Measurements from ENCODE around the gene SMARCC2.

SMARCC2 gene

GRCh38 chr12:56189099-56189917 lies at the start of gene SMARCC2:
TSS of gene SMARCC2 (minus strand) at chr12:56189483. CDS start at chr12:56189461, 22 bp downstream.
- H3K4me3 ChIP-seq (ENCODE audit: low read depth, low read length), result peak within 1 kb of the TSS; percentile 81
- peak; percentile 44 for TF ChIP-seq CTCF (IDR thresholded peaks at IDR 0.05; ENCODE audit: low read depth, low read length, missing control alignments)
- peak; percentile 48 for DNase-seq (ENCODE audit: low read depth)
- in situ Hi-C loops (cut with HindIII; ENCODE audit: low sequenced_read_pairs), result no loop called here

GRCh38 chr12:56237552-56237951 lies 48.3 kb upstream of the SMARCC2 start:
- in situ Hi-C loops (cut with HindIII; ENCODE audit: low sequenced_read_pairs), result no loop called here
- no peak for TF ChIP-seq CTCF (IDR thresholded peaks at IDR 0.05; ENCODE audit: low read depth, low read length, missing control alignments)
- no peak overlapping the region for H3K4me3 ChIP-seq (ENCODE audit: low read depth, low read length)
- DNase-seq (ENCODE audit: low read depth), result no peak

GRCh38 chr12:56236985-56237384 lies 47.7 kb upstream of the SMARCC2 start:
- no peak overlapping the region for H3K4me3 ChIP-seq (ENCODE audit: low read depth, low read length)
- in situ Hi-C loops (cut with HindIII; ENCODE audit: low sequenced_read_pairs), result no loop called here
- no peak for TF ChIP-seq CTCF (IDR thresholded peaks at IDR 0.05; ENCODE audit: low read depth, low read length, missing control alignments)
- no peak for DNase-seq (ENCODE audit: low read depth)

- in situ Hi-C loops (cut with HindIII; ENCODE audit: low sequenced_read_pairs), result no loop called here
- DNase-seq (ENCODE audit: low read depth), result no peak
- no peak for TF ChIP-seq CTCF (IDR thresholded peaks at IDR 0.05; ENCODE audit: low read depth, low read length, missing control alignments)
- H3K4me3 ChIP-seq (ENCODE audit: low read depth, low read length), result no peak overlapping the region
These were observed 46.8 kb upstream of the SMARCC2 start for GRCh38 chr12:56236091-56236490.

DNA sequence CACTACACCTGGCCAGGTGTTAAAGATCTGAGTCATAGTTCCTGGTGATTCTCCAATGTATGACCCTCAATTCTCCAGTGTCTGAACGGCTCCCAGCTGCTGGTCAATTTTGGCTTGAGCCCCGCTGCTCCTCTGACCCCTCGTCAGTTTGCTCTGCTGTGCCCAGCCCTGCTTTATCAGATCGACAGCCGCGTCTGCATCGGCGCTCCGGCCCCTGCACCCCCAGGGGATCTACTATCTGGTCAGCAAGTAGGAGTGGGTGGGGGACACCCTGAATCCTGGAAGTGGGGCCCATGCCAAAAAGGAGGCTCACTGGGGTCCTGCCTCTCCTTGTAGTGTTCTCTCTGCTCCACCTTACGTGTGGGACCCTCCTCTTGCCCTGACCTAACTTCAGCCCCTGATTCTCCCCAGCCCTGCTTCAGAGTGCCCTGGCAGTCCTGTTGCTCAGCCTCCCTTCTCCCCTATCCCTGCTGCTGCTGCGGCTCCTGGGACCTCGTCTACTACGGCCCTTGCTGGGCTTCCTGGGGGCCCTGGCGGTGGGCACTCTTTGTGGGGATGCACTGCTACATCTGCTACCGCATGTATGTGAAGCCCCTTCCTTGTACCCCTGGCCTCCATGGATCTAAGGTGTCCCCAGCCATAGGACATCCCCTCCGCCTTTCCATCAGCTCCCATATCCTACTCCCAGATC lies 45.6 kb upstream of the SMARCC2 start:
- in situ Hi-C loops (cut with HindIII; ENCODE audit: low sequenced_read_pairs), result no loop called here
- no peak for TF ChIP-seq CTCF (IDR thresholded peaks at IDR 0.05; ENCODE audit: low read depth, low read length, missing control alignments)
- no peak overlapping the region for H3K4me3 ChIP-seq (ENCODE audit: low read depth, low read length)
- DNase-seq (ENCODE audit: low read depth), result no peak

GRCh38 chr12:56231184-56231582 lies 41.9 kb upstream of the SMARCC2 start:
- no peak for TF ChIP-seq CTCF (IDR thresholded peaks at IDR 0.05; ENCODE audit: low read depth, low read length, missing control alignments)
- DNase-seq (ENCODE audit: low read depth), result no peak
- in situ Hi-C loops (cut with HindIII; ENCODE audit: low sequenced_read_pairs), result no loop called here
- no peak overlapping the region for H3K4me3 ChIP-seq (ENCODE audit: low read depth, low read length)
